VCaP (cell line): ENCODE measurements around the gene SHISA8.

Experiments
- H3K27ac ChIP-seq: fragments of 450-650 bp; 2 replicates; pipeline ENCODE4 v1.5.1; 2017
- TF ChIP-seq, protein P1 (sequence below): fragments of 450-650 bp; conservative IDR thresholded peaks from 2 replicates; pipeline ENCODE4 v1.5.1; 2017; ENCODE audit warnings: mild to moderate bottlenecking, moderate library complexity

SHISA8 gene

GRCh38 chr22:41907436-41908401 is 7.2 kb downstream of the SHISA8 start:
- H3K27ac ChIP-seq: no peak overlapping the region
- TF ChIP-seq, protein P1, sequence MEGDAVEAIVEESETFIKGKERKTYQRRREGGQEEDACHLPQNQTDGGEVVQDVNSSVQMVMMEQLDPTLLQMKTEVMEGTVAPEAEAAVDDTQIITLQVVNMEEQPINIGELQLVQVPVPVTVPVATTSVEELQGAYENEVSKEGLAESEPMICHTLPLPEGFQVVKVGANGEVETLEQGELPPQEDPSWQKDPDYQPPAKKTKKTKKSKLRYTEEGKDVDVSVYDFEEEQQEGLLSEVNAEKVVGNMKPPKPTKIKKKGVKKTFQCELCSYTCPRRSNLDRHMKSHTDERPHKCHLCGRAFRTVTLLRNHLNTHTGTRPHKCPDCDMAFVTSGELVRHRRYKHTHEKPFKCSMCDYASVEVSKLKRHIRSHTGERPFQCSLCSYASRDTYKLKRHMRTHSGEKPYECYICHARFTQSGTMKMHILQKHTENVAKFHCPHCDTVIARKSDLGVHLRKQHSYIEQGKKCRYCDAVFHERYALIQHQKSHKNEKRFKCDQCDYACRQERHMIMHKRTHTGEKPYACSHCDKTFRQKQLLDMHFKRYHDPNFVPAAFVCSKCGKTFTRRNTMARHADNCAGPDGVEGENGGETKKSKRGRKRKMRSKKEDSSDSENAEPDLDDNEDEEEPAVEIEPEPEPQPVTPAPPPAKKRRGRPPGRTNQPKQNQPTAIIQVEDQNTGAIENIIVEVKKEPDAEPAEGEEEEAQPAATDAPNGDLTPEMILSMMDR: no peak

- no peak overlapping the region for H3K27ac ChIP-seq
- TF ChIP-seq, protein P1: no peak
Measured at GRCh38 chr22:41906822-41907221, 8.1 kb downstream of the SHISA8 start.

- TF ChIP-seq, protein P1: no peak
Measured at GRCh38 chr22:41905411-41906202, 9.3 kb downstream of the SHISA8 start.

GRCh38 chr22:41904450-41905410 is 10.1 kb downstream of the SHISA8 start:
- no peak overlapping the region for H3K27ac ChIP-seq
- TF ChIP-seq, protein P1: no peak

More at GRCh38 chr22:41905411-41906202, 9.3 kb downstream of the SHISA8 start:
- no peak overlapping the region for H3K27ac ChIP-seq

DNA sequence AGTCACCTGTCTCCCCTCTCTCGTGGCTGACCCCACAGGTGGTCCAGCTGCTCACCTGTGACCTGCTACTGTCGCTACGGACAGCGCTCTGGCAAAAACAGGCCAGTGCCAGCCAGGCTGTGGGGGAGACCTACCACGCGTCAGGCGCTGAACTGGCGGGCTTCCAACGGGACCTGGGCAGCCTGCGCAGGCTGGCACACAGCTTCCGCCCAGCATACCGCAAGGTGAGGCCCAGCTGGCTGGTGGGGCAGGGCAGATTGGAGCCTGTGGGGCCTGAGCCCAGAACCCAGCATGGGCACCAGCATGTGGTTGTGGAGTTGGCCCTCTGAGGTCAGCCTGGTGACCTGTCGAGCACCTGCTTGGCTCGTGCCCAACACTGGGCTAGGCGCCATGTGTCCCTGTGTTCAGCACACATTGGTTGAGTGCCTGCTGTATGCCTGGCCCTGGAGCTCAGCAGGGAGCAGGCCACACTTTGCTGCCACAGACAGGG is 11.9 kb downstream of the SHISA8 start:
- no peak overlapping the region for H3K27ac ChIP-seq
- TF ChIP-seq, protein P1: no peak

DNA sequence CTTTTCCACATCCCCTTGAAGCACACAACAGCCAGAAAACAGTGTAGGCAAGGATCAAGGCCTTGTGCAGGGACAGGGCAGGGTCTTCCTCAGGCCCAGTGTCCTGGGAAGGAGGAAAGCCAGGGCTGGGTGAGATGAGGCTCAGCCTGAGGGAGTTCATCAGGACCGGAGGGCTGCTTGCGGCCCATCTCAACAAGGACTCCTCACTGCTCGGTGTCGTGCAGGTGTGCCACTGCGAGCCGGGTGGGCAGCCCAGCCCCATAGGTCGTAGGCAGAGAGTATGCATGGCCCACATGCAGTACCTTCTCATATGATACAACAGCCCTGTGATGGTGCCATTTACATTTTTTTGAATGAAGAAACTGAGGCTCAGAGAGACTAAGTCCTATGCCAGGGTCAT is 12.9 kb downstream of the SHISA8 start:
- TF ChIP-seq, protein P1: no peak
- H3K27ac ChIP-seq: no peak overlapping the region
